K562 (cell line): Measurements from ENCODE around the gene BCL6B. TPM values are rescaled to one million over a fixed set of nuclear protein-coding genes. Genes with fewer than 3 reads are reported as not detected.

Experiments used
- ATAC-seq: fragments of 200-7000 bp; cut with Tn5 transposase; 3 replicates; pipeline ENCODE4 v1.9.1; 2020; ENCODE audit warnings: moderate library complexity
- BruUV-seq: library from RNA; stranded (reverse); fragments of 400-500 nt; replicated peaks from 2 replicates; lab custom pipeline; 2021; lab: Mats Ljungman, UMichigan
- CTCF ChIA-PET: fragments of 300-600 bp; formaldehyde crosslinking; extraction: SDS; loops from one replicate; lab custom pipeline; 2021; ENCODE audit warnings: low intra/inter-chr PET ratio; lab: Yijun Ruan, JAX
- POLR2A ChIA-PET: fragments of 300-600, 350-650 bp; sonication (Branson Sonifier 250); formaldehyde crosslinking; extraction: SDS; loops from one replicate; lab custom pipeline; 2021; ENCODE audit warnings: antibody characterized with exemption, inconsistent platforms; lab: Yijun Ruan, JAX
- DNase-seq, 4 experiments: peaks; one replicate each; pipeline versions ENCODE4 v3.0.0 to v3.0.0-alpha.2; 2011 to 2018; ENCODE audit warnings: low spot score in 3 of 4, mixed read lengths in 3 of 4; ENCODE audit errors: extremely low read depth in 1 of 4
- FAIRE-seq: peaks from 2 replicates; lab custom pipeline; 2011; peaks lifted over from hg19 to GRCh38; lab: Jason Lieb, UNC
- H2AFZ ChIP-seq: 2 replicates; pipeline ENCODE4 v1.6.0; 2011; ENCODE audit warnings: low read depth, low read length, control low read depth, inconsistent platforms
- H3K27ac ChIP-seq: fragments of 200-600 bp; 3 replicates; pipeline ENCODE4 v1.8.0; 2011; ENCODE audit warnings: low read depth, mild to moderate bottlenecking, control low read depth, inconsistent platforms, low read length, moderate library complexity, mixed read lengths; ENCODE audit errors: extremely low read depth
- H3K27me3 ChIP-seq, 2 experiments: fragments of 300-600 bp in 1 of 2; 2 replicates in 1 of 2; 3 replicates in 1 of 2; pipeline versions ENCODE4 v1.6.0 to v1.8.0; 2011; ENCODE audit warnings: inconsistent platforms in 2 of 2, low read length in 2 of 2, mild to moderate bottlenecking in 1 of 2, mixed read lengths in 1 of 2, moderate library complexity in 1 of 2; ENCODE audit not compliant: control insufficient read depth in 2 of 2, insufficient read depth in 2 of 2
- H3K36me3 ChIP-seq: fragments of 300-600 bp; 3 replicates; pipeline ENCODE4 v1.8.0; 2011; ENCODE audit warnings: mild to moderate bottlenecking, low read length, inconsistent platforms; ENCODE audit not compliant: control insufficient read depth, insufficient read depth
- H3K4me1 ChIP-seq, 2 experiments: fragments of 200-600 bp in 1 of 2; replicated peaks in 1 of 2; 2 replicates in 1 of 2; 3 replicates in 1 of 2; pipeline versions ENCODE4 v1.5.1 to v1.8.0; 2011; ENCODE audit warnings: inconsistent platforms in 2 of 2, low read length in 2 of 2, mild to moderate bottlenecking in 1 of 2, mixed read lengths in 1 of 2, moderate library complexity in 1 of 2; ENCODE audit not compliant: control insufficient read depth in 2 of 2, insufficient read depth in 2 of 2
- H3K4me2 ChIP-seq: 2 replicates; pipeline ENCODE4 v1.6.1; 2011; ENCODE audit warnings: low read length, control low read depth, inconsistent platforms, mixed read lengths; ENCODE audit not compliant: insufficient read depth
- H3K4me3 ChIP-seq: fragments of 200-600 bp; sonication (generic), shearing (Covaris generic); 2 replicates; pipeline ENCODE4 v1.5.1; 2016; ENCODE audit warnings: control low read depth, inconsistent platforms
- H3K79me2 ChIP-seq: fragments of 200-600 bp; 3 replicates; pipeline ENCODE4 v1.8.0; 2011; ENCODE audit warnings: low read length, inconsistent platforms; ENCODE audit not compliant: control insufficient read depth, insufficient read depth
- H3K9ac ChIP-seq, 2 experiments: 2 replicates each; pipeline versions ENCODE4 v1.6.0 to v1.6.1; 2011; ENCODE audit warnings: low read depth in 2 of 2, low read length in 2 of 2, control low read depth in 1 of 2, inconsistent platforms in 1 of 2, mild to moderate bottlenecking in 1 of 2, mixed read lengths in 1 of 2; ENCODE audit not compliant: insufficient read depth in 1 of 2
- H3K9me1 ChIP-seq: one replicate; pipeline ENCODE4 v1.6.0; 2011; ENCODE audit warnings: inconsistent platforms, mild to moderate bottlenecking, low read length, moderate library complexity; ENCODE audit not compliant: control insufficient read depth, insufficient read depth
- H3K9me3 ChIP-seq: replicated peaks from 2 replicates; pipeline ENCODE4 v1.5.1; 2011; ENCODE audit warnings: low read depth, low read length, inconsistent platforms; ENCODE audit not compliant: control insufficient read depth, insufficient read depth
- H4K20me1 ChIP-seq: replicated peaks from 2 replicates; pipeline ENCODE4 v1.6.1; 2011; ENCODE audit warnings: low read length, inconsistent platforms, mixed read lengths; ENCODE audit not compliant: control insufficient read depth, insufficient read depth
- FOSL1 ChIP-seq: fragments of 200-800 bp; sonication (Bioruptor generic); conservative IDR thresholded peaks from 2 replicates; pipeline ENCODE4 v1.6.1; 2016; ENCODE audit warnings: missing genetic modification characterization, missing compliant biosample characterization
- RBM25 ChIP-seq: fragments of 200-400 bp; formaldehyde crosslinking; IDR thresholded peaks from 2 replicates; pipeline ENCODE4 v1.6.1; 2018; ENCODE audit warnings: low read length, low read depth, moderate library complexity; ENCODE audit not compliant: severe bottlenecking
- TCF7 ChIP-seq: sonication (generic); IDR thresholded peaks from 2 replicates; pipeline ENCODE4 v1.6.1; 2016; ENCODE audit warnings: antibody characterized with exemption, borderline replicate concordance
- WGBS: fragments of 100-300 bp; shearing (Covaris generic); methylation state at CpG from one replicate; pipeline ENCODE4 v1.1.6; 2016; ENCODE audit warnings: low coverage, mixed read lengths; ENCODE audit not compliant: insufficient coverage; ENCODE audit errors: missing lambda C conversion rate; 5-methylcytosine and 5-hydroxymethylcytosine counted together
- in situ Hi-C: fragments of 300-500 bp; cut with MboI; formaldehyde crosslinking; loops from 4 replicates; pipeline ENCODE4 v1.15.0; 2018; ENCODE audit warnings: inconsistent platforms, mixed read lengths
- intact Hi-C: fragments of 100-400 bp; cut with micrococcal nuclease; formaldehyde crosslinking; loops from 2 replicates; pipeline ENCODE4 v1.14.2; 2022
- polyA plus RNA-seq, 8 experiments: library from polyadenylated mRNA; depleted of rRNA in 4 of 8; stranded (reverse) in 5 of 8; unstranded in 3 of 8; fragments of >200 nt; fragmentation: Nextera tagmentation in 2 of 8; fragmentation: Illumina TruSeq in 1 of 8; extraction: Ambion mirVana in 2 of 8; extraction: Trizol in 1 of 8; gene quantifications; 2 replicates each; pipeline versions ENCODE4 v1.2.1 to v1.2.3, GENCODE V29; 2011 to 2014; ENCODE audit warnings: inconsistent platforms in 1 of 8, missing spikeins in 1 of 8
- total RNA-seq, 7 experiments: library from RNA; depleted of rRNA in 6 of 7; stranded (reverse); fragments of >200 nt in 6 of 7; fragmentation: Illumina TruSeq in 2 of 7; extraction: Trizol in 2 of 7; gene quantifications; 2 replicates each; pipeline versions ENCODE4 v1.2.1 to v1.2.3, GENCODE V29; 2011 to 2021; ENCODE audit warnings: low replicate concordance in 1 of 7
- TF ChIP-seq, protein P1 (sequence below): IDR thresholded peaks from 2 replicates; pipeline ENCODE4 v1.6.1; 2011; ENCODE audit not compliant: insufficient read length; ENCODE audit errors: extremely low read depth

Gene BCL6B
- total and polyA plus RNA-seq, 9 of the 15 experiments (the other 6 are each of a cell fraction or from before 2014, with no cell fraction given), result 0.89 to 5.0 (median 3.6) TPM

DNA sequence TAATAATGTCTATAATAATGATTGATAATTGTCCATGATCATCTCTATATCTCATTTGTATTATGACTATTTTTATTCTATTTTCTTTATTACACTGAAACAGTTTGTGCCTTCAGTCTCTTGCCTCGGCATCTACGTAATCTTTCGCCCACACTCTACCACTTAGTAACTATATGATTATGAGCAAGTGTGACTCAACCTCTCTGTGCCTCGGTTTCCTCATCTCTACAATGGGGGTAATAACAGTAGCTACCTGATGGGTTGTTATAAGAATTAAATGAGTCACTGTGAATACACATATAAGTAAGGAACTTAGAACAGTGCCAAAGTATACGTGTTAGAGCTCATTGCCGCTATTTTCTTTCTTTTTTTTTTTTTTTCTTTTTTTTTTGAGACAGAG is 24.7 kb downstream of the BCL6B start:
- Histone ChIP-seq H3K4me1 (peaks cover 0 to 16% of the 10 kb centered on the region in 2 experiments; a peak in 4 of 5 replicates), H4K20me1 (no peaks in the 10 kb centered on the region), H3K9ac (no peak overlapping the region), H3K27me3 (peaks cover 0 to 7% of the 10 kb centered on the region in 2 experiments; a peak in 4 of 5 replicates), H3K4me3 (no peak overlapping the region), H3K9me3 (no peaks in the 10 kb centered on the region), H2AFZ (no peak overlapping the region), H3K36me3 (no peaks in the 10 kb centered on the region), H3K27ac (no peak overlapping the region), H3K79me2 (no peaks in the 10 kb centered on the region), H3K9me1 (no peaks in the 10 kb centered on the region), H3K4me2 (no peak overlapping the region)
- TF ChIP-seq, protein P1, sequence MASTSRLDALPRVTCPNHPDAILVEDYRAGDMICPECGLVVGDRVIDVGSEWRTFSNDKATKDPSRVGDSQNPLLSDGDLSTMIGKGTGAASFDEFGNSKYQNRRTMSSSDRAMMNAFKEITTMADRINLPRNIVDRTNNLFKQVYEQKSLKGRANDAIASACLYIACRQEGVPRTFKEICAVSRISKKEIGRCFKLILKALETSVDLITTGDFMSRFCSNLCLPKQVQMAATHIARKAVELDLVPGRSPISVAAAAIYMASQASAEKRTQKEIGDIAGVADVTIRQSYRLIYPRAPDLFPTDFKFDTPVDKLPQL, result no peak
- peak; percentile 61 for TF ChIP-seq RBM25
- POLR2A ChIA-PET, result no interaction called here
- CTCF ChIA-PET, result interaction anchor here (0.6 to 3.6 kb wide), 3 partner anchors 88 to 229 kb away, joined by 3 to 41 read pairs (median 4); no protein-coding TSS in a partner anchor
- intact Hi-C loops, result no loop called here
- in situ Hi-C loops, result loop anchor here (10.0 to 25.0 kb wide), 2 partner anchors 287 to 515 kb away; partner anchors contain the start of genes ACAP1, SENP3 and TNFSF13
- no TSS peak for BruUV-seq
- 62% methylated on average over 6 of the region's 6 CpGs for WGBS
- FAIRE-seq (no peak), DNase-seq (no peak), ATAC-seq (no peak)

DNA sequence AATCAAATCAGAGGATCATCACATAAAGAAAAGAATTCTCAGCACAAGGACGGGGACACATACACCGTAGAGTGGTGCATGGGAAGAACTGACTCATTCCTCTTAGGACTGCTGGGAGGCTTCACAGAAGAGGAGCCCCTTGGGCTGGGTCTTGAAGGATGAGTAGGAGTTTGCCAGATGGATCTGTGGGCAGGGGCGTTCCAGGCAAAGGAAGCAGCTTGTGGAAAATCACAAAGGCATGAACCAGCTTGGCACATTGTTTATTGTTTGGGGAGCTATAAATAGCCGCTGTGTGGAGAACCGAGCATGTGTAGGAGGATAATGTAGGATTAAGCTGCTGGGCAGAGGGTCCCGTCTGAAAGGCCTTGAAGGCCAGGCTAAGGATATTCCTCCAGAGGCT is 26.1 kb downstream of the BCL6B start:
- 14% methylated on average over 6 of the region's 6 CpGs for WGBS
- ATAC-seq (no peak), FAIRE-seq (no peak), DNase-seq (no peak)
- Histone ChIP-seq H3K4me2 (no peak overlapping the region), H3K4me1 (peaks cover 0 to 2% of the 10 kb centered on the region in 2 experiments; a peak in 4 of 5 replicates), H3K27ac (no peak overlapping the region), H3K9me3 (no peaks in the 10 kb centered on the region), H3K9ac (no peak overlapping the region), H3K27me3 (peaks cover 4 to 17% of the 10 kb centered on the region in 2 experiments; a peak in 4 of 5 replicates), H3K4me3 (no peak overlapping the region), H3K79me2 (no peaks in the 10 kb centered on the region), H4K20me1 (no peaks in the 10 kb centered on the region), H3K9me1 (no peaks in the 10 kb centered on the region), H2AFZ (no peak overlapping the region), H3K36me3 (no peaks in the 10 kb centered on the region)
- in situ Hi-C loops, result loop anchor here (10.0 to 25.0 kb wide), 2 partner anchors 286 to 513 kb away; partner anchors contain the start of genes ACAP1, SENP3 and TNFSF13
- intact Hi-C loops, result no loop called here
- CTCF ChIA-PET, result no interaction called here
- BruUV-seq, result no TSS peak
- POLR2A ChIA-PET, result interaction anchor here (1.0 kb wide), 1 partner anchor 13 kb away, joined by 3 read pairs; the partner anchor contains the start of gene SLC16A13
- TF ChIP-seq TCF7 (no peak), FOSL1 (tag) (no peak)
